Measurements from ENCODE around the gene TMEM135.
A peak's percentile ranks its signal among the peaks of the same experiment; 100 is the strongest.
"Not testable (repeated sequence)": the region's sequence is repeated elsewhere in the genome, so short reads cannot be mapped to it uniquely, and the experiment has no call there.

The TMEM135 gene

DNA sequence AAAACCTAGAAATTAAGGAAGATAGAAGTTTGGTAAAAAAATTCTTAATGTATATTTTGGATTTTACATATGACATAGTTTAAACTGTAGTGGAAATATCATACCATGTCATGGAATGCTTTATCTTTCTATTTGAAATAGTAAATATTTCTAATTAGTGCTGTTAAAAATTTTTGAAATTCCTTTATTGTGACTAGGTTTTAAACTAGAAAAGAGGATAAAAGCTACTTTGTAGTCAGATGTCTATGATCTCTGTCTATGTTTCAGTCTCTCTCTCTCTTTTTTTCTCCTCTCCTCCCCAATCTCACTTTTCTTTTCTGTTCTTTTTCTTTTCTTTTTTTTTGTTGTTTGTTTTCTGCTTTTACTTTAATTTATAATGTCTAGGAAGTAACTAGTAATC, 226.2 kb downstream of the TMEM135 start:
- DNase-seq = no peak

DNA sequence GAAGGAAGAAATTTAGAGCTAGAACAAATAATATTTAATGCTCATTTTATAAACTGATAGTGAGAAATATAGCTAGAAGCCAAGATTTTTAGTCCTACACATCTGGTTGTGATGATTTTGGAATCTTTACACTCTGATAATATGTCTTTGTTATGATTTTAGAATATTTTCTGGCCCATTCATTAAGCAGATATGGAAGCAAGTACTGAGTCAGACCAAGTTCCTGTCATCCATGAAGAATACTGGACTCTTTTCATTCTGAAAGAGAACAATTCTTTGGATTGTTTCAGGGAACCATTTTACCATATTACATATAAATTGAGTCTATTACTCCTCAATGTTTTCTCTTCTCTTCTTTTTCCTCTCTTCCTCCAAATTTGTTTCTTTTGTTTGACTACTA, 227.4 kb downstream of the TMEM135 start:
- no peak for DNase-seq

DNA sequence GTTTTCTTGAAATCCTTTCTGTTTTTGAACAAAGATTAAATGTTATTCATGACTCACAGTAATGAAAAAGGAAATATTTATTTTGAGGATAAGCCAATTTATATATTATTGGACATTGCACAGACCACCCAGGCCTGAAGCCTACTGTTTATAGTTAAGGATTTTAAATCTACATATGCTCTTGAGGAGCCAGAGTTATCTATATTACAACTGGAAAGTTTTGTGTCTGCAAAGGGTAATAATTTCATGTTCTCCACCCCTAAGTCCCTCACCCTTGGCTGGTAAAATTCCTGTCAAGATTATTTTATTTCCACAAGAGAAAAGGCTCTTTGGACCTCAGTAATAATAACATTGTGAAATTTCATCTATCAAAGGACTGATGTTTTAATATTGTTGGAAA, 228.2 kb downstream of the TMEM135 start:
- DNase-seq = no peak

DNA sequence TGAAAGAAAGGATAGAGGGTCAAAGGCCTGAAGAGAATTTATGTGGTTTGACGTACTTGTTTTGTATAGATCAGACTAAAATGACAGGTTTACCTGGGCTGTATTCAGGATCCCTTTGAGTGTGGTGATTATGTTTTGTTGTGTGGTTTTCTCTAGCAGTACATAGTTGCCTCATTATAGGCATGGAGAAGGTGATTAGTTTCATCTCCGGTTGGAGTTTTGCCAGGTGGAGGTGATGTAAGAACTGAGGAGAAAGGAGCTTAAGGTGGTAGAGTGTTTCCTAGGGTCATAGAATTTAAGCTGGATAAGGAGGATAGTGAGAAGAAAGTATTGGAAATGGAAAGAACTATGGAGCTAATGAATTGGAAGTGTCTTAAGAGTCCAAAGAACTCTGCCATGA, 229.0 kb downstream of the TMEM135 start:
- DNase-seq = peak; percentile 96

DNA sequence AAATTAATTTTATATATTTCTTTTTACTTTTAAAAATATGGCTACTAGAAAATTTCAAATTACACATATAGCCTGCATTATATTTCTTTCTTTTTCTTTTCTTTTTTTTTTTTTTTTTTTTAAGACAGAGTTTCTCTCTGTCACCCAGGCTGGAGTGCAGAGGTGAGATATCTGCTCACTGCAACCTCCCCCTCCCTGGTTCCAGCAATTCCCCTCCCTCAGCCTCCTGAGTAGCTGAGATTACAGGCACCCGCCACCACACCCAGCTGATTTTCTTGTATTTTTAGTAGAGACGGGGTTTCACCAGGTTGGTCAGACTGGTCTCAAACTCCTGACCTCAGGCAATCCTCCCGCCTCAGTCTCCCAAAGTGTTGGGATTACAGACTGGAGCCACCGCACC, 234.2 kb downstream of the TMEM135 start:
- DNase-seq = not testable (repeated sequence)

DNA sequence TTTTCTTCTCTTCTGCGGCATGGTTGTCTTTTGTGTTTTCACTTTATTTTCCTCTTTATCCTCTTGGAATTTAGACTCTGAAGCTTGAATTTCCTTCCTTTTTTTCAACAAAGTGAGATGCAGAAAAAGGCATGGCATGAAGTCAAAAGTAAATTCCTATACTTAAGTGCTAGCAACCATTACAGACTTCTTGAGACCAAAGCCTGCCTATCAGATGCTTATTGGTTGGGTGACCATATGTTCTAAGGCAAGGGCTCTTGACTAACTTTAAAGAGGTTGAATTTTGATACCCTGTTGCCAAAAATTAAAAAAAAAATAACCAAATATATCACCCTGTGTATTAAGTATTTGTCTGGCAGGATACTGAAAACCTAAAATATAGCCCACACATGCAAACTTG, 237.4 kb downstream of the TMEM135 start:
- DNase-seq = no peak

DNA sequence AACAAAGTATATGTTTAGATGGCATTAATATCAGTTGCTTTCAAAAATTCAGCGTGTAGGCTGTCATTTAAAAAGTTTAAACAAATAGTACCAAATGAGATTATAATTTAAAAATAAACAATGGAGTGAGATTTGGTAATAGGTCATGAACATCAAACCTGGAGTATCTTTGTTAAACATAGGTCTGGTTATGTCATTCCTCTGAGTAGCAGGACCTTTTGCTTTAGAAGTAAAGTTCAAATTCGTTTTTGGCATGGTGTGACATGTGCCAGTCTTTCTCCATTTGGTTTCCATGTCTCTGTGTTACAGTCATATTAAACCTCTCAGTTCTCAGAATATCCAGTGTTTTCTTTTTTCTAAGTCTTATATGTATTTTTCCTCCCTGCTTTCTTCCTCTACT, 242.4 kb downstream of the TMEM135 start:
- no peak for DNase-seq

DNA sequence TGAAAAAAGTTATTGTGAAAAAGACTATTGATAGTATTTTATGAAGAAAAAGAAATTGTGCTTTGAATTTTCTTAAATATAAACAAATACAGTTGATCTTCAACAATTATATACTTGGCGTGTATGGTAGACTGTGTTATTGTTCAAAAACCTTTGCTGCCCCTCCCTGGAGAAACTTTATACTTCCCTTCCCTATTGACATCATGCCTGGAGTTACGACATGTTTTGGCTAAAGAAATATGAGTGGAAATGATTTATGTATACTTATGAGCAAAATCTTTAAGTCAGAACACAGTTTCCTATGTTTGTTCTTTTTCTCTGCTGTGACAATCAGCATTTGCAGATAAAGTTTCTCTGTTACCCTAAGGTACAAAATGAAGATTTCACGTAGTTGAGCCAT, 243.8 kb downstream of the TMEM135 start:
- DNase-seq = peak; percentile 55

DNA sequence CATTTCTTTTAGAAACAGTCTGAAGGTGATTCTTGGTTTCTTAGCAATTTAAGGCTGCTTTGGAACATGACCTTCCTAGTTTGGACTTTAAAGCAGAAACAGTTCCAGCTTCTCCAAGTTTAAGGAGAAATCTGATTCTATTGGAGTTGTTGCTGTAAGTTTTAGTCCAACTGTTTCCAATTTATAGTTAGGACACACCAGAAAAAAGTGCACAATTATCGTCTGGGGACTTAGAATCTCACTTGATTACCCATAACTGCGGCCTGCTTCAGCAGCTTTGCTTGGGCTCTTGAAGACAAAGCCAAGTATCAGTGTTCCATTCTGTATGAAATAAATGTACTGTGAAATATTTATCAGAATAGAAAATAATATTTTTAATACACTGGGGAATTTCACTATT, 246.6 kb downstream of the TMEM135 start:
- DNase-seq = no peak

DNA sequence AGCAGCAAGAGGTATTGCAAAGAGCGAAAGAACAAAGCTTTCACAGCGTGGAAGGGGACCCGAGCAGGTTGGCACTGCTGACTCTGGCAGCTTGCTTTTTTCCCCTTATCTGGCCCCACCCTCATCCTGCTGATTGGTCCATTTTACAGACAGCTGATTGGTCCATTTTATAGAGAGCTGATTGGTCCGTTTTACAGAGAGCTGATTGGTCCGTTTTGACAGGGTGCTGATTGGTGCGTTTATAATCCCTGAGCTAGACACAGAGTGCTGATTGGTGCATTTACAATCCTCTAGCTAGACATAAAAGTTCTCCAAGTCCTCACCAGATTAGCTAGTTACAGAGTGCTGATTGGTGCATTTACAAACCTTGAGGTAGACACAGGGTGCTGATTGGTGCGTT, 247.9 kb downstream of the TMEM135 start:
- not testable (repeated sequence) for DNase-seq

DNA sequence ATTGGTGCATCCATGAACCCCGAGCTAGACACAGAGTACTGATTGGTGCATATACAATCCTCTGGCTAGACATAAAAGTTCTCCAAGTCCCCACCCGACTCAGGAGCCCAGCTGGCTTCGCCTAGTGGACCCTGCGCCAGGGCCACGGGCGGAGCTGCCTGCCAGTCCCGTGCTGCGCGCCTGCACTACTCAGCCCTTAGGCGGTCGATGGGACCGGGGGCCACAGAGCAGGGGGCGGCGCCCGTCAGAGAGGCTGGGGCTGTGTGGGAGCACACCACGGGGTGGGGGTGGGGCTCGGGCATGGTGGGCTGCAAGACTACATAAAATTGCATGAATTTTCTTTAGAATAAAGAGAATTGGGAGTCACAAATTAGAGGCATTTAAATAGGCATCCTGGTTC, 248.6 kb downstream of the TMEM135 start:
- DNase-seq = no peak

DNA sequence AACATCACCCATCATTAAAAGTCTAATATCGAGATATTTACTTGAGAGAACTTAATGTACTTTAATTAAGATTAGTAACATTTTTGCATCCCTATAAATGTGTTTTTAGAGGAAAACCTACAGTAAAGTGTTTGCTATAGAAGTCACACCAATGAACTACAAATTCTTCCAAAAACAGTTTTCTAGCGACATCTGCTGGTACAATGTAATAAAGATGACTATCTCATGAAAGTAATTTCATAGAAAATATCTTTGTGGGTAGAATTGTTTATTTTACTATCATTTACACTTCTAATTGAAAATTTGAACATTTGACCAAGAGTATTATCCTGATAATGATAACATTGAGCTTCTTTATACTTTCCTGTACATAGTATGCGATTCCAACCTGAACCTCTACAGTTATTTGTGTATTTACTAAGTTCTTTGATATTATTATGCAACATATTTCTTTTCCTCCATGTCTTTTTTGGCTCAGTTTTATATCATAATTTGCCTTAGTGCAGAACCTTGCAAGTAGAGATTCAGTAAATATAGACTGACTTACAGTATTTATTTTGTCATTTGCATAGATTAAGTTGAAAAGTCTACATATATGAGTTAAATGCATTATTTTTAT, 252.7 kb downstream of the TMEM135 start:
- peak; percentile 83 for DNase-seq

DNA sequence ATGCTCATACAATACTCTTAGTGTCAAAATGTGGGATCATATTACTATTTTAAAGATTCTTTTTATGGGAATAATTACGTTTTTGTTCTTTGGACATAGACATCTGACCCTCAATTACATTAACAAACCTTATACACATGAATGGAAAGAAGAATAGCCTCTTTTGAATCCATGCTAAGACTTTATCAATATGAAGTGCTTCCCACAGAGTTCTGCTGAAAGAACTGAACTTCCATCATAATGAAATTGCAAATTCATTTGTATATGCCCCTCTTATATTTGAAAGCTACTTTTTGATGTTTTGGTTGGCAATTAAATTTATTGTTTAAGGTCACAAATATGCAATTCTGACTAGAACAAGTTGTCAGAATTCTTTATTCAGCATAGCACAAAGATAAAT, 254.9 kb downstream of the TMEM135 start:
- DNase-seq = peak; percentile 66

DNA sequence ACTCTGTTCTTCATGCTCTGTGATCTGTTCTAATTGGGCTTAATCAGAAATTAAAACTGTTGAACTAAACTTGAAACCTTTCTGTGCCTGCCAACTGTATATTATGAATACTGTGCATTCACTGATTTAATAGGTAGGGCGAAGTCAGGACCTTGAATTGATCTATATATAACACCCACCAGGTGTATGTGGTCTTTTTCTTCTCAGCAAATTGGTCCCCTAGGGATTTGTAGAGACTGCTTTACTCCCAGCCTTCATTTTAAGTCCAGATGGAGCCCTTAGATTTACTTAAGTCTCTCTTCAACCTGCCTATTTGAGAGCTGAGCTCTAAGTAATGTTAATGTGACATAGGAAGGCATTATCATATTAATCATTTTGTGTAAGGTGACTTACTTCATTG, 257.5 kb downstream of the TMEM135 start:
- DNase-seq = peak; percentile 100

DNA sequence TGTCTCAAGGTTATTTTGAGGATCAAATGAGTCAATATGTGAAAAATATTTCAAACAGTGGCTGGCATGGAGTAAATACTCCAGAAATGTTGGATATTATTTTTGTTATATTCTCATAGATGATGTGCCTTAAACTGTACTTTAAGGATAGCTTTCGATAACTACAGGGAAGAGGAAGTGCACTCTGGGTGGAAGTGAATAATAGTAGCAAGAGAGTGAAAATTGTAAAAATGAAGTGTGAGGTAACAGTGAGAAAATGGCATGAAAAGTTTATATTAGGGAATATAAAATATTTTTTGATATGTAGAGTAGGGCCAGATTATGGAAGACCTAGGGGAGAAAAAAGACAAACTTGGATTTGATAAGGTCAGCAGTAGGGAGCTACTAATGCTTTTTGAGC, 258.9 kb downstream of the TMEM135 start:
- peak; percentile 38 for DNase-seq

DNA sequence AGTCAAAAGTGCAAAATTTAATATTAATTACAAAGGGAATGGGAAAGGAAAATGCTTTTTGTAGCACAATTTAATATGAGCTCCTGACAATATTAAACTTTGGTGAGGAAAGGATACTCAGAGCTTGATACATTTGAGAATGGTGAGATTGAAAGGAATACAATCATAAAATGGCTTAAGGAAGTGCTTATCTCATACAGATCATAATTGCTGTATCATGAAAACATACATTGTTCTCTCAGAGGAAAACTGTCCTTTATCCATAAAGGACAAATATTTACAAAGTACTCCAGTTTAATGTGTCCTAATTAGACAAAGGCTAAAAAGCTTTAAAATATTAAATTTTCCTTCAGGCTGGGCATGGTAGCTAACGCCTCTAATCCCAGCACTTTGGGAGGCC, 260.4 kb downstream of the TMEM135 start:
- DNase-seq = peak; percentile 82

DNA sequence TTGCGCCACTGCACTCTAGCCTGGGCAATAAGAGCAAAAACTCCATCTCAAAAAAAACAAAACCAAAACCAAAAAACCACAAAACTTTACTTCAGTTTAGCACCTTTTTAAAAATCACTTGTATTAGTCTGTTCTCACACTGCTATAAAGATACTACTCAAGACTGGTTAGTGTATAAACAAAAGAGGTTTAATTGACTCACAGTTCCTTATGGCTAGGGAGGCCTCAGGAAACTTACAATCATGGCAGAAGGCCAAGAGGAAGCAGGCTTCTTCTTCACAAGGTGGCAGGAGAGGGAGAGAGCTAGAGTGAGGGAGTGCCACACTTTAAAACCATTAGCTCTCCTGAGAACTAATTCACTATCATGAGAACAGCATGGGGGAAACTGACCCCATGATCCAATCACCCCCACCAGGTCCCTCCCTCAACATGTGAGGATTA, 261.3 kb downstream of the TMEM135 start:
- peak; percentile 57 for DNase-seq

DNA sequence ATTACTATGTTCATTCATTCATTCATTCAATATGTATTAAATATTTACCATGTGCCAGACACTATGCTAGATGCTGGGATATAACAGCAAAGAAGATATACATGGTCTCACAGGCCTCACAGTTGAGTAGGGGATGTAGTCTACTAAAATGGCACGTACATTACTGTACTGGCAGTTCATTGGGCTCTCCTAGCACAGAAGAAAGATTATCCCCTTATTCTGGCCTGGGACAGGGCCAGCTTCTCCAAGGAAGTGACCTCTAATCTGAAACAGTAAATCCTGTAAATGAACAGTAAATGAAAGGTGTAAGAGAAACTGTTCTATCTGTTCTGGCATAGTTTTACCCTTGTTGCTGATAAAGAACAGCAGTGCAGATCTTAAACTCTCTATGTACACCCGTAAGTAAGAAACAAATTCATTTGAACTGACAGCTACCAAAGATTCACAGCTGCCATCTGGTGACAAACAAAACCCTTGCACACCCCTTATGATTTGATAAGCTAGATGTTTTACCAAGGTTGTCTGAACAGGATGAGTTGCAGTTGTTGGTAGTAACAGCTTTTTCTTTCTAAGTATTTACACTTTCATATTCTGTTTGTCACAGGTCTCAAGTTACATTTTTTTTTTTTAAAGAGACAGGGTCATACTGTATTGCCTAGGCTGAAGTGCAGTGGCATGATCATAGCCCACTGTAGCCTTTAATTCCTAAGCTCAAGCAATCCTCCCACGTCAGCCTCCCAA, 263.1 kb downstream of the TMEM135 start:
- peak; percentile 63 for DNase-seq

DNA sequence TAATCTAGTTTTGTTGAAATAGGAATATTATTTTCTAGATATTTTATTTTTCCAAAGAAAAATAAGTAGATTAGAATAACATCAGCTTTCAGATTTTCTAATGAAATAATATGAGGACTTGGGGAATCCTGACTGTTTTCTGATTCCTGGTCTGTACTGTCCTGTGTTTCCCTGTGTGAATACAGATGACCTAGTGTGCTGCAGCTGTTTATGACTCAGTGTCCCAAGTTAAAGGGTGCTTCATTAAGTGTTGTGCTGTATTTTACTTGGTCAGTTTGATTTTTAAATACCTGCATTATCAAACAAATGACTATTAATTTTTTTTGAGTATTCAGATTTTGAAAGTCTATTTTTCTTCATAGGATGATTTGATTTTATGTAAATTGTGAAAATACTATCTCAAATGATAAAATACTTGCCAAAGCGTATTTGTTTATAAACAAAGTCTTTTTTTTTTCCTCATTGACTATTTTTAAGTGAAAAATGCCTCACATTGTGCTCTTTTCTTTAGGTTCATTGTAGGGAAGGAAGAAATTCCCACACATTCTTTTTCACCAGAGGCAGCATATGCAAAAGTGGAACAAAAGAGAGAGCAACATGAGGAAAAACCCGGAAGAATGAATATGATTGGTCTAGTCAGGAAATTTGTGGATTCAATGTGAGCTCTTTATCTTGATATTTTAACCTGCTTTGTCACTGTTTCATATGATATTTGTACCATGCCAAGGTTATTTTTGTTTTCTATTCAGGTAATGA, 264.2 kb downstream of the TMEM135 start:
- DNase-seq = no peak

DNA sequence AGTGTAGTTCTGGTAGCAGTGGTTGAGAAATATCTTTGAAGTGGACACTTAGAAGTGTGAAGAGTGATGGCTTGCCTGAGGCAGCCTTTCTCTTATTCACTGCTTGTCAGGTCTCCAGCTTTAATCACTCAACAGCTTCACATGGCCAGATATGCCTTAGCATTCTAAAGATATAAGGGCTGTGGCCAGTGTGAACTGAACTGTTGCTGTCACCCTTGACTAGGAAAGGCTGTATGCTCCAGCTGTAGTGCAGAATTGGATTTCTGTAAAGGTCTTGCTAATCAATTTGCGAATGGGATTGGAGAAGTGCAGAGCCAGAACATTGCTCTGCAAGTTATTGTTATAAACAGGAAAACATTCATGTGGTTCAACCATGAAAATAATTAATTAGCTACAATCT, 266.7 kb downstream of the TMEM135 start:
- DNase-seq = peak; percentile 31

DNA sequence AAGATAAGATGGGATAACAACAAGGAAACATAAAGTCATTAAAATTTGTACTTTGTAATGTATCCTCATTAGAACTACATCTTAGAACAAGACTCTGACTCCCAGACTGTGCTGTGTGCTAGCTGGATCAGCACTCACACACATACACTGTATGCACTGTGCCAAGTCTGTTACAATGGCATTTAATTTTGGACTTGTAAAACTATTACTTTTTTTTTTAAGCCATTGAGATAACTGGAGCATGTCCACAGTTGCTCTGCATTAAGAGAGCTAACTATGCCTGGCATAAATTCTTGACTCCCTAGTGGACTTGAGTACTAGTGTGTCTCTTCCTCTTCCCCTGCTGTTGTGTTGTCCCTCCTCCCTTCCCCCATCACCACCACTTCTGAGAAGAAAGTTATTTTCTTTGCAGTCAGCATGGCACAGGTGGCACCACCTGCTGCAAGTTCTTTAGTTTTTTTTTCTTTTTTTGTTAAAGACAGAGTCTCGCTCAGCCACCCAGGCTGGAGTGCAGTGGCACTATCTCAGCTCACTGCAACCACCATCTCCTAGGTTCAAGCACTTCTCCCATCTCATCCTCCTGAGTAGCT, 268.6 kb downstream of the TMEM135 start:
- DNase-seq = no peak

DNA sequence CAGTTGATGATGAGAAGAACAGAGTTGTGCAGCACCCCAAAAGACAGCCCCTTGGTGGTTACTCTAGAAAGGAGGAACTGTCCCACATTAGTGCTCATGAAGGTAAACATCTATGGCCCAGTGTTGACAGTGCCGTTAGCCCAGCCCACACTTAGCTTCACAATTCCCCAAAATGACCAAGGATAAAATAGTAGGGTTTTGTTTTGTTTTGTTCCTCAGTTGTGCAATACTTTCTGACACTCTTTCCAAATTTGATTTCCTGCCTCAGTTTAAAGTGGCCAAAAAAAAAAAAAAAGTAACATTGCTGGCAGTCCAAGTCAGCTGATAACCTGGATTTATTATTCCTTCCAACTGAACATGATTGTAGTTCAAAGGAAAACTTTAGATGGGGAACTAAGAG, 269.4 kb downstream of the TMEM135 start:
- DNase-seq = no peak

DNA sequence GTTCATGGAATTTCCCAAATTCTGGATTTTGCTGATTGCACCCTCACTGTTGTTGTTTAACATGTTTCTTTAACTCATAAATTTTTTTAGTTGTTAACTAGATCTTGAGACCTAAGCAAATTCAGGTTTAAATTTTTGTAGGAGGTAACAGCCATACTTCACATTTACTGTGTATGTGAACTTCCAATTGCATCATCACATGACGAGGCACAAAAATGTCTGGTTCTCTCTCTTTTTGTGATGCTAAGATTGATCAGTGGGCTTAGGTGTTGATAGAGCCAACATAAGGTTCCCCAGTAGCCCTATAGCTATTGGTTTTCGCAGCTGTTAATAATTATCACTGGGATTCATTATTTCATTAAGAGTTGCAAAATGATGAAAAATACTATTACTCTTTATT, 277.5 kb downstream of the TMEM135 start:
- no peak for DNase-seq

DNA sequence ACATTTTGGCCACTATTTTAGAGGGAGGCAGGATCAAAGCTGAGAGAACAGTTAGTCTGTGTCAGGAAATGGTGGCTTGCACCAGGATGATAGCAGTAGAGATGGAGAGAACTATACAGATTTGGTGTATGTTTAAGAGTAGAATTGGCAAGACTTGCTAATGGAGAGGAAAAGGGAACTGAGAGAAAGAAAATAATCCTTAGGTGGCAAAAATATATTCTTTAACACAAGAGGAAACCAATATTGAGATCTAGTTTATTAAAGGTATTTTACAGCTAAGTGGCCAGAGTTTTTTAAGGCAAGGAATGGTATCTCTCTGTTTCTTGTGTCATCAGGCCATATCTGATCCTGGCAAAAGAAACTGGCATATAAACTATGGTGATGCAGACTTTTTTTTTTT, 278.8 kb downstream of the TMEM135 start:
- no peak for DNase-seq

All from NCI-H69 (cell line).